ENCODE measurements around the gene CAPN11. TPM values are rescaled to one million over a fixed set of nuclear protein-coding genes. Genes with fewer than 3 reads are reported as not detected.

CAPN11 gene
- total RNA-seq, 1 experiment from 2014 or later, result not detected

DNA sequence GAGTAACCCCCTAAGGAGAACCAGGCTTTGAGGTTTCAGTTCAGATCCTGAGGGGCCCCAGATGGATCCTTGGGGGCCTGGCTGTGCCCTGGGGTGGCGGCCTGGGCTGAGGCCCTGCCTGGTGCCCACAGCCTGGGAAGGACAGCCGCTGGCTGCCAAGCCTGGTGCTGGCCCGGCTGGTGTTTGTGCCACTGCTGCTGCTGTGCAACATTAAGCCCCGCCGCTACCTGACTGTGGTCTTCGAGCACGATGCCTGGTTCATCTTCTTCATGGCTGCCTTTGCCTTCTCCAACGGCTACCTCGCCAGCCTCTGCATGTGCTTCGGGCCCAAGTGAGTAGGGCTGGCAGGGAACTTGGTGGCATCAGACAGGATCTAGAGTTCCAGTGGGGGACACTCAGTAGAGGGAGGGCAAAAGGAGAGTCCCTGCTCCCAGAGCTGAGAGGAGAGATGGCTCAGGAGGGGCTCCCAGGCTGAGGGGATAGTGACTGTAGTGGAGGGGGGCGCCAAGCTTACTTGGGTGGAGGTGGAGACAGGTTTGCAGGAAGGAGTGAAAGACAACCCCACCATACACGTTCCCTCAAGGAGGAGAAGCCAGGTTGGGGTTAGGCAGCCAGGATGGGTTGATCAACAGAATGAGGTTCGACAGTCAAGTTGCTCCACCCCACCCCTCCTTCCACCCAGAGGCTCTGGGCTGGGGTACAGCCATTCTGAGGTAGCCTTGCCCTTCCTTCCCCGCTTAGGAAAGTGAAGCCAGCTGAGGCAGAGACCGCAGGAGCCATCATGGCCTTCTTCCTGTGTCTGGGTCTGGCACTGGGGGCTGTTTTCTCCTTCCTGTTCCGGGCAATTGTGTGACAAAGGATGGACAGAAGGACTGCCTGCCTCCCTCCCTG is 74.3 kb downstream of the CAPN11 start:
- H2AFZ ChIP-seq (ENCODE audit: low read length), result no peak overlapping the region
- TF ChIP-seq, protein P1, sequence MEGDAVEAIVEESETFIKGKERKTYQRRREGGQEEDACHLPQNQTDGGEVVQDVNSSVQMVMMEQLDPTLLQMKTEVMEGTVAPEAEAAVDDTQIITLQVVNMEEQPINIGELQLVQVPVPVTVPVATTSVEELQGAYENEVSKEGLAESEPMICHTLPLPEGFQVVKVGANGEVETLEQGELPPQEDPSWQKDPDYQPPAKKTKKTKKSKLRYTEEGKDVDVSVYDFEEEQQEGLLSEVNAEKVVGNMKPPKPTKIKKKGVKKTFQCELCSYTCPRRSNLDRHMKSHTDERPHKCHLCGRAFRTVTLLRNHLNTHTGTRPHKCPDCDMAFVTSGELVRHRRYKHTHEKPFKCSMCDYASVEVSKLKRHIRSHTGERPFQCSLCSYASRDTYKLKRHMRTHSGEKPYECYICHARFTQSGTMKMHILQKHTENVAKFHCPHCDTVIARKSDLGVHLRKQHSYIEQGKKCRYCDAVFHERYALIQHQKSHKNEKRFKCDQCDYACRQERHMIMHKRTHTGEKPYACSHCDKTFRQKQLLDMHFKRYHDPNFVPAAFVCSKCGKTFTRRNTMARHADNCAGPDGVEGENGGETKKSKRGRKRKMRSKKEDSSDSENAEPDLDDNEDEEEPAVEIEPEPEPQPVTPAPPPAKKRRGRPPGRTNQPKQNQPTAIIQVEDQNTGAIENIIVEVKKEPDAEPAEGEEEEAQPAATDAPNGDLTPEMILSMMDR (conservative IDR thresholded peaks at IDR 0.05; ENCODE audit: low read depth, low read length), result no peak
- TF ChIP-seq EZH2 (IDR thresholded peaks at IDR 0.05; ENCODE audit: low read length, unreplicated experiment), result no peak
- TF ChIP-seq EZH2phosphoT487 (IDR thresholded peaks at IDR 0.05; ENCODE audit: borderline replicate concordance, low read length), result no peak
- ATAC-seq (no peak), DNase-seq (no peak)
- no peaks in the 10 kb centered on the region for H3K79me2 ChIP-seq (ENCODE audit: low read length)
- H3K27me3 ChIP-seq (ENCODE audit: low read length), result no peaks in the 10 kb centered on the region
- no TSS peak for BruUV-seq (replicated peaks)
- no peak overlapping the region for H3K4me3 ChIP-seq (ENCODE audit: low read length)
- H4K20me1 ChIP-seq (ENCODE audit: low read length), result no peaks in the 10 kb centered on the region
- H3K36me3 ChIP-seq (ENCODE audit: low read depth, low read length), result peaks cover 17% of the 10 kb centered on the region
- no peak overlapping the region for H3K4me2 ChIP-seq (ENCODE audit: low read length)
- no peak overlapping the region for H3K9ac ChIP-seq (ENCODE audit: low read length)
- H3K4me1 ChIP-seq (ENCODE audit: insufficient read depth, low read length), result peaks cover 24% of the 10 kb centered on the region
- no peak overlapping the region for H3K27ac ChIP-seq (ENCODE audit: low read length)
- ChIA-PET CTCF (no interaction called here), POLR2A (ENCODE audit: unreplicated experiment) (no interaction called here)
- H3K9me3 ChIP-seq (ENCODE audit: low read length), result no peaks in the 10 kb centered on the region
- H3K9me2 ChIP-seq (replicated peaks; ENCODE audit: low read length), result no peaks in the 10 kb centered on the region
- H3F3A ChIP-seq (ENCODE audit: low read length, unreplicated experiment), result no peaks in the 10 kb centered on the region
- intact Hi-C loops (cut with micrococcal nuclease), result no loop called here

DNA sequence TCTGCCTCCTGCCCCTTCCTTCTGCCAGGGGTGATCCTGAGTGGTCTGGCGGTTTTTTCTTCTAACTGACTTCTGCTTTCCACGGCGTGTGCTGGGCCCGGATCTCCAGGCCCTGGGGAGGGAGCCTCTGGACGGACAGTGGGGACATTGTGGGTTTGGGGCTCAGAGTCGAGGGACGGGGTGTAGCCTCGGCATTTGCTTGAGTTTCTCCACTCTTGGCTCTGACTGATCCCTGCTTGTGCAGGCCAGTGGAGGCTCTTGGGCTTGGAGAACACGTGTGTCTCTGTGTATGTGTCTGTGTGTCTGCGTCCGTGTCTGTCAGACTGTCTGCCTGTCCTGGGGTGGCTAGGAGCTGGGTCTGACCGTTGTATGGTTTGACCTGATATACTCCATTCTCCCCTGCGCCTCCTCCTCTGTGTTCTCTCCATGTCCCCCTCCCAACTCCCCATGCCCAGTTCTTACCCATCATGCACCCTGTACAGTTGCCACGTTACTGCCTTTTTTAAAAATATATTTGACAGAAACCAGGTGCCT is 75.0 kb downstream of the CAPN11 start:
- intact Hi-C loops (cut with micrococcal nuclease), result loop anchor here (1.0 kb wide), 1 partner anchor 61 kb away; no protein-coding TSS in a partner anchor
- no peak overlapping the region for H3K4me3 ChIP-seq (ENCODE audit: low read length)
- CTCF ChIA-PET, result interaction anchor here (0.6 to 1.2 kb wide), 2 partner anchors 9 to 146 kb away, joined by 3 to 5 read pairs; no protein-coding TSS in a partner anchor
- H3K4me1 ChIP-seq (ENCODE audit: insufficient read depth, low read length), result peaks cover 31% of the 10 kb centered on the region
- H3K79me2 ChIP-seq (ENCODE audit: low read length), result no peaks in the 10 kb centered on the region
- H3K9ac ChIP-seq (ENCODE audit: low read length), result no peak overlapping the region
- no peak overlapping the region for H2AFZ ChIP-seq (ENCODE audit: low read length)
- peaks cover 17% of the 10 kb centered on the region for H3K36me3 ChIP-seq (ENCODE audit: low read depth, low read length)
- no peaks in the 10 kb centered on the region for H3K9me3 ChIP-seq (ENCODE audit: low read length)
- DNase-seq, result no peak
- POLR2A ChIA-PET (ENCODE audit: unreplicated experiment), result no interaction called here
- no peak for ATAC-seq
- no peak overlapping the region for H3K27ac ChIP-seq (ENCODE audit: low read length)
- no TSS peak for BruUV-seq (replicated peaks)
- H3K9me2 ChIP-seq (replicated peaks; ENCODE audit: low read length), result no peaks in the 10 kb centered on the region
- H3K4me2 ChIP-seq (ENCODE audit: low read length), result no peak overlapping the region
- H4K20me1 ChIP-seq (ENCODE audit: low read length), result no peaks in the 10 kb centered on the region
- TF ChIP-seq EZH2phosphoT487 (IDR thresholded peaks at IDR 0.05; ENCODE audit: borderline replicate concordance, low read length) (no peak), EZH2 (IDR thresholded peaks at IDR 0.05; ENCODE audit: low read length, unreplicated experiment) (no peak)
- TF ChIP-seq, protein P1 (conservative IDR thresholded peaks at IDR 0.05; ENCODE audit: low read depth, low read length), result no peak
- H3F3A ChIP-seq (ENCODE audit: low read length, unreplicated experiment), result no peaks in the 10 kb centered on the region
- H3K27me3 ChIP-seq (ENCODE audit: low read length), result no peaks in the 10 kb centered on the region

Other genes with a start within 250 kb of the CAPN11 start
- gene MRPL14, start 31.4 kb upstream of the CAPN11 start, total RNA-seq (2014; rRNA removed), result 164 and 192 TPM in 2 replicates
- gene TMEM63B, start 31.3 kb upstream of the CAPN11 start, total RNA-seq (2014; rRNA removed), result 23.6 and 26.9 TPM in 2 replicates
- gene MYMX, start 58.1 kb downstream of the CAPN11 start, total RNA-seq (2014; rRNA removed), result not detected in 2 replicates
- gene SLC29A1, start 64.8 kb downstream of the CAPN11 start, total RNA-seq (2014; rRNA removed), result 54.7 and 60.4 TPM in 2 replicates
- 1,280 and 1,322 TPM in 2 replicates for gene HSP90AB1, start 88.3 kb downstream of the CAPN11 start, total RNA-seq (2014; rRNA removed)
- gene SLC35B2, start 98.7 kb downstream of the CAPN11 start, total RNA-seq (2014; rRNA removed), result 90.6 and 109 TPM in 2 replicates
- 7.4 and 28.7 TPM in 2 replicates for gene NFKBIE, start 106.7 kb downstream of the CAPN11 start, total RNA-seq (2014; rRNA removed)
- gene TMEM151B, start 111.6 kb downstream of the CAPN11 start, total RNA-seq (2014; rRNA removed), result not detected in 2 replicates
- gene AARS2, start 154.5 kb downstream of the CAPN11 start, total RNA-seq (2014; rRNA removed), result 26.2 and 30.4 TPM in 2 replicates
- gene SPATS1, start 183.8 kb downstream of the CAPN11 start, total RNA-seq (2014; rRNA removed), result not detected in 2 replicates
- 19.7 and 23.0 TPM in 2 replicates for gene CDC5L, start 228.9 kb downstream of the CAPN11 start, total RNA-seq (2014; rRNA removed)